Kidney glomerular epithelial cell (primary cell): Measurements from ENCODE around the gene XIRP2.
"Not testable (repeated sequence)": the region's sequence is repeated elsewhere in the genome, so short reads cannot be mapped to it uniquely, and the experiment has no call there.

ENCODE experiments used
- DNase-seq: peaks from one replicate; lab custom pipeline; 2025; lab: John Stamatoyannopoulos, UW

XIRP2 gene

GRCh38 chr2:166932032-166932431 lies 43.8 kb downstream of the XIRP2 start:
- no peak for DNase-seq

GRCh38 chr2:166934817-166935216 lies 46.5 kb downstream of the XIRP2 start:
- no peak for DNase-seq

- no peak for DNase-seq
Measured at GRCh38 chr2:166942377-166942776, 54.1 kb downstream of the XIRP2 start.

GRCh38 chr2:166944909-166945308 lies 56.6 kb downstream of the XIRP2 start:
- no peak for DNase-seq

- peak; percentile 36 for DNase-seq
Measured at GRCh38 chr2:166957686-166958085, 69.4 kb downstream of the XIRP2 start.

- no peak for DNase-seq
Measured at GRCh38 chr2:166958986-166959481, 70.8 kb downstream of the XIRP2 start.

- no peak for DNase-seq
Measured at GRCh38 chr2:166959556-166959955, 71.3 kb downstream of the XIRP2 start.

GRCh38 chr2:166960702-166961270 lies 72.5 kb downstream of the XIRP2 start:
- no peak for DNase-seq

- DNase-seq, result no peak
Measured at GRCh38 chr2:166961933-166962332, 73.7 kb downstream of the XIRP2 start.

- no peak for DNase-seq
Measured at GRCh38 chr2:166969486-166969885, 81.2 kb downstream of the XIRP2 start.

GRCh38 chr2:166972002-166972401 lies 83.7 kb downstream of the XIRP2 start:
- DNase-seq, result no peak

GRCh38 chr2:166972418-166972817 lies 84.1 kb downstream of the XIRP2 start:
- no peak for DNase-seq

GRCh38 chr2:166984188-166984587 lies 95.9 kb downstream of the XIRP2 start:
- DNase-seq, result no peak

- no peak for DNase-seq
Measured at GRCh38 chr2:166984797-166985196, 96.5 kb downstream of the XIRP2 start.

- no peak for DNase-seq
Measured at GRCh38 chr2:166994588-166995336, 106.5 kb downstream of the XIRP2 start.

- no peak for DNase-seq
Measured at GRCh38 chr2:166996465-166996864, 108.2 kb downstream of the XIRP2 start.

GRCh38 chr2:167001165-167001564 lies 112.9 kb downstream of the XIRP2 start:
- no peak for DNase-seq

- no peak for DNase-seq
Measured at GRCh38 chr2:167005096-167005495, 116.8 kb downstream of the XIRP2 start.

- DNase-seq, result no peak
Measured at GRCh38 chr2:167013227-167013626, 124.9 kb downstream of the XIRP2 start.

GRCh38 chr2:167015806-167016205 lies 127.5 kb downstream of the XIRP2 start:
- DNase-seq, result no peak

GRCh38 chr2:167017021-167017420 lies 128.7 kb downstream of the XIRP2 start:
- no peak for DNase-seq

GRCh38 chr2:167018590-167018989 lies 130.3 kb downstream of the XIRP2 start:
- no peak for DNase-seq

- DNase-seq, result no peak
Measured at GRCh38 chr2:167028503-167028902, 140.2 kb downstream of the XIRP2 start.

GRCh38 chr2:167034976-167035375 lies 146.7 kb downstream of the XIRP2 start:
- DNase-seq, result not testable (repeated sequence)
